GM18873 (cell line): ENCODE data around the gene DPYSL5.

Source experiments
- ATAC-seq: cut with Tn5 transposase; IDR thresholded peaks from one replicate; pipeline ENCODE4 v1.9.1; 2021; ENCODE audit warnings: mild to moderate bottlenecking, moderate library complexity, moderate number of reproducible peaks; ENCODE audit not compliant: unreplicated experiment, low FRiP score

DPYSL5 gene

GRCh38 chr2:26898480-26899078 is 50.6 kb downstream of the DPYSL5 start:
- no peak for ATAC-seq

- ATAC-seq = no peak
These were observed 51.7 kb downstream of the DPYSL5 start for GRCh38 chr2:26899500-26900164.

- no peak for ATAC-seq
These were observed 52.9 kb downstream of the DPYSL5 start for GRCh38 chr2:26900831-26901321.

- ATAC-seq = no peak
These were observed 53.6 kb downstream of the DPYSL5 start for GRCh38 chr2:26901326-26902183.

DNA sequence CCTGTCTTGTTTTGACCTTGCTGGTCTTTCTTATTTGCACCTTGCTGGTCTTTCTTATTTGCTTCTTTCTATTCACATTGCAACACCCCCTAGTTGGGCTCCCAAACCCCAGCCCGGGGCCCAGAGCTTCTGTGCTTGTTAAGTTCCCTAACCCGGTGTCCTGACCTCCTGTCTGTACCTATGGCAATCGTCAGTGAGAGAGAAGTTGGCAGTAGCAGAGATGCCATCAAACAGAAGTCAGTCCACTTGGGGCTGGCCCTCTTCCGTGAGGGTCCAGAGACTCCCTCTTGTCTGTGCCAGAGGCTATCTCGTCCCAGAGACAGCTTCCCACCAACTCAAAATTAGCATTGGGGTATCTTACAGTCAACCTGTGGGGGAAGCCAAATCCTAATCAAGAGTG is 55.7 kb downstream of the DPYSL5 start:
- ATAC-seq = no peak

DNA sequence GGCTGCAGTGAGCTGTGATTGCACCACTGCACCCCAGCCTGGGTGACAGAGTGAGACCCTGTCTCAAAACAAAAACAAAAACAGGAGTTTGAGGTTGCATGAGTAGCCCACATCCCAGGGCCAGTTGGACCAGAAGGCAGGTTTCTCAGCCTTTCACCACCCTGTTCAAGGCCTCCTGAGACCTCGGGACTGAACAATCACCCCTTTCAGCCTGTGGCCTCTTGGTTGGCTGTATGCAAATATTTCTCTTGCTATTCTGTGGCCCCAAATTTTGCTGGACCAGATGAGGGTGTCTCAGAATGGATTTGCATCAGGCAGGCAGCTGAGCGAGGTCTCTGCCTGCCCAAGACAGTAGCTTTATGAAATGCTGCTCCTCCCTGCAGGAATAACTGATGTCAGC is 56.9 kb downstream of the DPYSL5 start:
- ATAC-seq = no peak

GRCh38 chr2:26905341-26906198 is 57.6 kb downstream of the DPYSL5 start:
- ATAC-seq = no peak

GRCh38 chr2:26907416-26907815 is 59.5 kb downstream of the DPYSL5 start:
- ATAC-seq = no peak

DNA sequence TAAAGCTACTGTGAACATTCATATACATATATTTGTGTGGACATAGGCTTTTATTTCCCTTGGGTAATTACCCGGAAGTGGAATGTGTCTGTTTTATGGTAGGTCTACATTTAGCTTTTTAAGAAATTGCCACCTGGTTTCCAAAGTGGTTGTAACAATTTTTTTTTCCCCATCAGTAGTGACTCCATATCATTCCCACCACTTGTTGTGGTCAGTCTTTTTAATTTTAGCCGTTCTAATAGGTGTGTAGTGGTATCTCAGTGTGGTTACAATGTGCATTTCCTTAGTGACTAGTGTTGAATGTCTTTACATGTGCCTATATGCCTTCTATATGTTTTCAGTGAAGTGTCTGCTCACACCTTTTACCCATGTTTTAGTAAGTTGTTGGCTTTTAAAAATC is 62.2 kb downstream of the DPYSL5 start:
- ATAC-seq = no peak

DNA sequence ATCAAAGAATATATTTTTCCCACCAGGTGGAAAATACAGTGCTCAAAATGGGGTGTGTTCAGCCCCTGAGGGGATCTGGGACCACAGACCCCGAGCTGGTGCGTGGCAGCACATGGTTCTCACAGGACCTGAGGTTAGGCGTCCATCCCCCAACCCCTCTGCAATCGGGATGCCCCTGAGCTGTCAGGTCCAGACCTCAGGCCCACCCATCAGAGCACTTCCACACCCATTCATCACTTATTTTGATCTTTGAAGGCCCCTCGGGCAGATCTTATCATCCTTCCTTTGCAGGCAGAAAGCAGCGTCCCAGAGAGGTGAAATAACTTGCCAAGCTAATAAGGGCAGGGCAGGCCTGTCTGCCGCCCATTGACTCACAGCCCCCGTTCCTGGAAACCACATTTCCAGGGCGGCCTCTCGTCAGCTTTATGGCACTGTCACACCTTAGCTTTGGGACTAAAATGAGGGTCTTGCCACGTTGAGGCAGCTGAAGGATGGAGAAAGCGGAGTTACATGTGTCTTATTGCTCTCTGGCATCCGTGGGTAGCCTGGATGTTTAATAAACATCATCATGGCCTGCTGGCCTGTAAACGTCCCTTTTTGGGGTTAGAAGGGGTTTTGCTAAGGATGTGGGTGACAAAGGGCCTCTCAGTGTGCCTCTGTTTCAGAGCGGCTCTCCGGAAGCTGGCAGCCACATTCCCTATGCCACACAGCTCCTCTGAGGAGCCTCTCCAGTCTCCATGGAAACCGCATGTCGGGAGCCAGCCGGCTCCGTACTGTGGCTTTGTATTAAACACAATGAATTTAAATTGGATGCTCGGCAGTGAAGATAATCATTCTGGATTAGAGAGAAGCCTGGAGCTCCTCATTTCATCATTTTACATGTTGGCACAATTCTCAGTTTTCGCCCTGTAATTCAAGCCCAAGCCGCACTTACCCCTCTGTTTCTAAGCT is 64.3 kb downstream of the DPYSL5 start:
- no peak for ATAC-seq

DNA sequence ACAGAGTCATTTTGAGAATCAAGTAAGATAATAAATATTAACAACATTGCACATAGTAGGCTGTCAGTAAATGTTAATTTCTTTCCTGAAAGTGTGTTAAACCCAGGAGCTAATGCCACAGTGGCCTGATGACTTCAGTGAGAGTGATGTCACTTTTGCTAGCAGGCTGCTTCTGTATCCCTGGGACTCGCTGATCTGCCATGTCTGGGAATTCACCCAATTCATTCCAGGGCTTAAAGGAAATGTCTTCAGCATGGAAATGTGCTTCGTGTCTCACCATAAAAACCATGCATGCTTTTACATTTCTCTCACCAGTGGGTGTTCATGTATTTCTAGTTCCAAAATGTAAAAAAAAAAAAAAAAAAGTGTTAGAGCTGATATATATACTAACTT is 65.7 kb downstream of the DPYSL5 start:
- ATAC-seq = no peak

GRCh38 chr2:26913999-26914658 is 66.2 kb downstream of the DPYSL5 start:
- no peak for ATAC-seq

DNA sequence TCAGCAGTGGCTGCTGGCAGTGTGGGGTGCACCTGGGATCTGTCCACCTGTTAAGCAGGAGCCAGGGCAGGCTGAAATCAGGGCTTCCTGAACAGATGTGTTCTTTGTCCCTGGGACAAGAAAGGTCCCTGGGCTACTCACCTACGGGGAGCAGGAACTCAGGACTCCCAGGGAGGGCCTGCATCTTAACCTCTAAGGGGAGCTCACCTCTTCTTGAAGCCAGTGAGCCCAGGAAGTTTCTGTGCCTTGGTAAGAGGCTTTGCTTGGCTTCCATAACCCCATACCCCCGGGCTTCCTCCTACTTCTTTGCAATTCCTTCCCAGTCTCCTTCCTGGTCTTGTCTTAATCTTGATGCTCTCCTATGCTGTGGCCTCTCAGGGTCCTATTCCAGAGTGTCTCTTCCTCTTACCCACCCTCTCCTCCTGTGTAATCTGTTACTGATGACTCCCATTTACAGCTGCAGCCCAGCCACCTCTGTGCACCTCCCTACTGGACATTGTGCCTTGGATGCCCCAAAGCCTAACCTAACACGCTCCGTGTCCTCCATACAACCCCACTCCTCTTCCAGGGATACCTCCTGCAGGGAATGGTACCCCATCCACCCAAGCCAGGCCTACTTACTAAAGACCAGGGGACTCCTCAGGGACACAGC is 66.9 kb downstream of the DPYSL5 start:
- ATAC-seq = no peak

- ATAC-seq = no peak
These were observed 67.4 kb downstream of the DPYSL5 start for GRCh38 chr2:26915316-26915715.

- ATAC-seq = no peak
These were observed 68.3 kb downstream of the DPYSL5 start for GRCh38 chr2:26916128-26916692.

DNA sequence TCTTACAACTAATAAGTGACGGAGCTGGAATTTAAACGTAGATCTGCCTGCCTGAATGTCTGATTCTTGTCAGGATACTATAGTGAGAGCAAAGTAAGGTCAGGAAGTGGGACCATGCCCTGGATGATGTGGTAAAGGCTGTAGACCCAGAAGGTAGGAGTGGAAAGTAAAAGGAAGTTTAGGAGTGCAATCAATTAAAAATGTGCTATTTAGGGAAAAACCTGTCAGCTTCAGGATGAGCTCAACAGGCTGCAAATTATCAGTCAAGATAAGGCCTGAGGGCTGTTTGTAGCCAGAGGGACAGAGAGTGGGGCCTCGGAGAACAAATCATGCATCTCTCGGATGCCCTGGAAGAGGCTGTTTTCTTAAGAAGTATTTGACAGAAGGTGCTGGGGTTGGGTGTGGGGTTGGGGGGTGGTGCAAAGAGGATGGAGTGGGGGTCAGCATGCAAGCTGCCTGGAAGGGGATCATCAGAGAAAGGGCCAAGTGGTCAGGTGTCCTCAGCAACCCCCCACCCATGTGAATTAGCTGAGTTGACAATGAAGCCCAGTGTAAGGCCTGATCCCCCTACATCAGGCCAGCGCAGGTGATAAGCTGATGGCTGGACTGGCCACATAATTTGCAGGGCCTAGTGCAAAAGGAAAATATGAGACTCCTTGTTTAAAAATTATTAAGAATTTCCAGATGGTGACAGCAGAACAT is 69.4 kb downstream of the DPYSL5 start:
- ATAC-seq = no peak

GRCh38 chr2:26921323-26921722 is 73.4 kb downstream of the DPYSL5 start:
- ATAC-seq = no peak
